Activated naive CD8-positive, alpha-beta T cell treated with anti-CD3 and anti-CD28 coated beads, Interleukin-2, amount 10 ng/mL, durations not matched to agents 7 days and 5 days (primary cell): ENCODE results near the gene PHF20. TPM values are rescaled to one million over a fixed set of nuclear protein-coding genes. Genes with fewer than 3 reads are reported as not detected.
"Not testable (repeated sequence)": the region's sequence is repeated elsewhere in the genome, so short reads cannot be mapped to it uniquely, and the experiment has no call there.

Experiments
- ATAC-seq: fragments of 150-1000 bp; cut with Tn5 transposase; one replicate; pipeline ENCODE4 v1.10.0; 2021; ENCODE audit warnings: low read depth, moderate library complexity
- POLR2A ChIA-PET: fragments of 350-600 bp; sonication (Branson Sonifier 250); formaldehyde crosslinking; loops from one replicate; lab custom pipeline; 2021; ENCODE audit warnings: antibody characterized with exemption; lab: Charles Lee
- DNase-seq: peaks from one replicate; pipeline ENCODE4 v3.0.0; 2021
- H3K27ac Mint-ChIP-seq: one replicate; pipeline ENCODE4 v1.8.0; 2022; ENCODE audit warnings: mild to moderate bottlenecking, mixed read lengths
- H3K27me3 Mint-ChIP-seq: one replicate; pipeline ENCODE4 v1.8.0; 2022; ENCODE audit warnings: mild to moderate bottlenecking, moderate library complexity, mixed read lengths
- H3K36me3 Mint-ChIP-seq: one replicate; pipeline ENCODE4 v1.8.0; 2021; ENCODE audit warnings: mild to moderate bottlenecking, mixed read lengths
- H3K4me1 Mint-ChIP-seq: one replicate; pipeline ENCODE4 v1.8.0; 2021; ENCODE audit warnings: mixed read lengths
- H3K4me3 Mint-ChIP-seq: one replicate; pipeline ENCODE4 v1.8.0; 2022; ENCODE audit warnings: mild to moderate bottlenecking, moderate library complexity, mixed read lengths
- H3K9me3 Mint-ChIP-seq: one replicate; pipeline ENCODE4 v1.8.0; 2021; ENCODE audit warnings: mixed read lengths
- total RNA-seq, 2 experiments: library from RNA; stranded (reverse); gene quantifications; one replicate each; pipeline ENCODE4 v1.2.3, GENCODE V29; 2021

Gene PHF20
- total RNA-seq: 10 to 100 TPM; 61.9 to 69.4 TPM

DNA sequence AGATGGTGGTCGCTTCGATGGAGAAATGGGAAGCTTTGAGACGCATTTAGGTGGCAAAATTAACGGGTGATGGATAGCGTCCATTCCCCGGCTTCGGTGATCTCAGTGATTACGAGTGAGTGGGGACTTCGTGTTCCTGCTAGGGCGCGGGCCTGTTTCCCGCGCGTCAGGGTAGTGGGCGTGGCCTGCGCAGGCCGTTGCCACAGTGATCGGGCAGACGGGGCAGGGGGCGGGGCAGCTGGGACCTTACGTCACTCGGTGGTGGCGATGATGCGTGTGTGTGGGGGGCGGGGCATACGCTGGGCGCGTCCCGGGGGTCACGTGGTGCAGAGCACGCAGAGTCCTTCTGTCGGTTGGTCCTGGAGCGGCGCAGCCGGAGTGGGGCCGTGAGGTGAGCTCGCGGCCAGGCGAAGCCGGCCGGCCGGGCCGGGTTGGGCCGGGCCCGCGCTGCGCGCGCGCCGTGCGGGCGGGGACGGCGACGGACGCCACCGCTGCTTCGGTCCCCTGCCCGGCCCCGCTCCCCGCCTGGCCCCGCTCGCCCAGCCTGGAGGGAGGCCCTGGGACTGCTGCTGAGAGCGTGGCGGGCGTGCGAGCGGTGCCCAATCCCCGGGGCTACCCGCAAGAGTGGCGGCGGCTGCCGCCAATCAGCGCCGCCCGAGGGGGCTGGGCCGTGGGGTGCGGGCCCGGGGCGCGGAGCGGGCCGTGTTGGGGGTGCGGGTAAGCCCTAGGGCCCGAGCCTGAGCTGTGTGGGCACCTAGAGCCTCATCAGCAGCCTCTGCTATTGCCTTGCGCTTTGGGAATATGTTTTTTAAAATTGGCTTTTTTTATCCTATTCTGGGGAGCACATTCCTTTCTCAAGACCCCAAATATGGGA, at the start of gene PHF20:
Gene PHF20 (plus strand): TSS at position 327 of the 874 bp plus-strand sequence. CDS start 29,508 bp downstream, outside the sequence.
- H3K36me3 Mint-ChIP-seq: peaks cover 24% of the 10 kb centered on the region
- H3K9me3 Mint-ChIP-seq: peaks cover 3% of the 10 kb centered on the region
- H3K4me1 Mint-ChIP-seq: peaks cover 54% of the 10 kb centered on the region
- peak within 1 kb of the TSS; percentile 95 for H3K27ac Mint-ChIP-seq
- DNase-seq: peak; percentile 99
- peak within 1 kb of the TSS; percentile 90 for H3K4me3 Mint-ChIP-seq
- POLR2A ChIA-PET: interaction anchor here (0.6 to 11.9 kb wide), 11 partner anchors 11 to 941 kb away, joined by 3 to 437 read pairs (median 3); partner anchors contain the start of genes RBM39 and SCAND1
- no peaks in the 10 kb centered on the region for H3K27me3 Mint-ChIP-seq
- peak; percentile 92 for ATAC-seq

DNA sequence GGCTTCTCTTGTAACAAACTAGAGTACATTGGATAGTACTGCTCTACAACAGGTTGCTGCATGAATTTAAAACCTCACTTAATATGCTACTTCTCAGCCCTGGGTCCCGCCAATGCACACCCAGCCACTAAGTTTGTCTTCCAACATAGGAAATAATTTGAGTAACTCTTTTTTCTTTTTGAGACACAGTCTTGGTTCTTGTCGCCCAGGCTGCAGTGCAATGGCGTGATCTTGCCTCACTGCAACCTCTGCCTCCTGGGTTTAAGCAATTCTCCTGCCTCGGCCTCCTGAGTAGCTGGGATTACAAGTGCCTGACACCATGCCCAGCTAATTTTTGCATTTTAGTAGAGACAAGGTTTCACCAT, 48.6 kb upstream of the PHF20 start:
- POLR2A ChIA-PET: interaction anchor here (1.3 to 1.4 kb wide), 2 partner anchors 16 to 19 kb away, joined by 3 read pairs; partner anchors contain the start of gene RBM39
- peak overlapping the region; percentile 12 for H3K27ac Mint-ChIP-seq
- not testable (repeated sequence) for H3K9me3 Mint-ChIP-seq, H3K27me3 Mint-ChIP-seq, DNase-seq, H3K4me3 Mint-ChIP-seq, ATAC-seq
- H3K36me3 Mint-ChIP-seq: peaks cover 38% of the 10 kb centered on the region
- H3K4me1 Mint-ChIP-seq: peaks cover 19% of the 10 kb centered on the region

DNA sequence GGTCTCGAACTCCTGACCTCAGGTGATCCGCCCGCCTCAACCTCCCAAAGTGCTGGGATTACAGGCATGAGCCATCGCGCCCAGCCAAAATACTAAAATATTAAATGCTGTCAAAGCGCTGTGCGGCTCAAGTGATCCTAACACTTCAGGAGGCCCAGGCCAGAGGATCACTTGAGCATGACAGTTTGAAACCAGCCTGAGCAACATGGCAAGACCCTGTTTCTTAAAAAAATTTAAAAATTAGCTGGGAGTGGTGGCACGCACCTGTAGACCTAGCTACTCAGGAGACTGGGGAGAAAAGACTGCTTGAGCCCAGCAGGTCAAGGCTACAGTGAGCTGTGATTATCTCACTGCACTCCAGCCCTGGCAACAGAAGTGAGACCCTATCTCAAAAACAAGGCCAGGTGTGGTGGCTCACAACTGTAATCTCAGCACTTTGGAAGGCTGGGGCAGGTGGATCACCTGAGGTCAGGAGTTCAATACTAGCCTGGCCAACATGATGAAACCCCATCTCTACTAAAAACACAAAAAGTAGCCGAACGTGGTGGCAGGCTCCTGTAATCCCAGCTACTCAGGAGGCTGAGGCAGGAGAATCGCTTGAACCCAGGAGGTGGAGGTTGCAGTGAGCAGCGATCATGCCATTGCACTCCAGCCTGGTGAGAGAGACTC, 48.0 kb upstream of the PHF20 start:
- not testable (repeated sequence) for H3K27me3 Mint-ChIP-seq, H3K9me3 Mint-ChIP-seq, DNase-seq, H3K27ac Mint-ChIP-seq, ATAC-seq, H3K4me3 Mint-ChIP-seq
- H3K36me3 Mint-ChIP-seq: peaks cover 37% of the 10 kb centered on the region
- POLR2A ChIA-PET: interaction anchor here (0.7 to 1.4 kb wide), 3 partner anchors 16 to 48 kb away, joined by 3 read pairs; partner anchors contain the start of genes PHF20 and RBM39
- peaks cover 19% of the 10 kb centered on the region for H3K4me1 Mint-ChIP-seq

DNA sequence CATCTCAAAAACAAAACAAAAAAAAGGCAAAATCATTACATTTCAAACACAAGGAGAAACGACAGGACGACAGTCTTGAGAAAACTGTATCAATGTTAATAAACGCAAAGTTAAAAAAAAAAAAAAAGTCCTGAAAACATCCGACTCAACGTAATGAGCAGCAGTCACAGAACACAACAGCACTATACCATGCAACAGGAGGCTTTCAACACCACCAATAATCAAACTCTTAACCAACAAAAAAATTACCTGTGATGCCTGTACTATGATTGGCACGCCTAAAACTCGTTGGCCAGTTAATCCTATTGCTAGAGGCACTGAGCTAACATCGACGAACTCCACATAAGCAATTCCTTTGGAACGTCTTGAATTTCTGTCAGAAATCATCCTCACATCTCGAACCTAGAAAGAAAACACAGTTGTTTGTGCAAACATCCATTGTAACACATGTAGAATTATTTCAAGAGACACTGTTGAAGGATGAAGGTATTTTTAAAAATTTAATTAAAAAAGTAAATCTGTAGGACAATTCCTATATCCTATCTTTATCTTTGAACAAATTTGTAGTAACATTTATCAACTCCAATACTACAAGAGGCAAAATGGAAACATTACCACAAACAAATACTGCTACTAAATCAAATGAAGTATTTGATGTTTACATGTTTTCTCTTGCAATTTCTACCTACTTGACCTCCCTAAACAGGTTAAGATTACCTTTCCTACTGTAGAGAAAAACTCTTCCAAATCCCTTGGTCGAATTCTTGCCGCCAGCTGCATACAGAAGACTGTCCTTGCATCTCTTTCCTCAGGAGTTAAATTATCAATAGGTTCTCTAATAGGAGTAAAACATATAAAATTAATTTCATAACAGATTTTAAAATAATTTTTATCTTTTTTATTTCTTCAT, 47.2 kb upstream of the PHF20 start:
- POLR2A ChIA-PET: interaction anchor here (0.7 to 1.4 kb wide), 5 partner anchors 15 to 50 kb away, joined by 3 to 7 read pairs (median 3); partner anchors contain the start of gene RBM39
- H3K27ac Mint-ChIP-seq: no peak overlapping the region
- H3K9me3 Mint-ChIP-seq: no peaks in the 10 kb centered on the region
- H3K4me3 Mint-ChIP-seq: no peak overlapping the region
- no peak for ATAC-seq
- H3K4me1 Mint-ChIP-seq: peaks cover 16% of the 10 kb centered on the region
- H3K36me3 Mint-ChIP-seq: peaks cover 34% of the 10 kb centered on the region
- H3K27me3 Mint-ChIP-seq: no peaks in the 10 kb centered on the region
- no peak for DNase-seq

DNA sequence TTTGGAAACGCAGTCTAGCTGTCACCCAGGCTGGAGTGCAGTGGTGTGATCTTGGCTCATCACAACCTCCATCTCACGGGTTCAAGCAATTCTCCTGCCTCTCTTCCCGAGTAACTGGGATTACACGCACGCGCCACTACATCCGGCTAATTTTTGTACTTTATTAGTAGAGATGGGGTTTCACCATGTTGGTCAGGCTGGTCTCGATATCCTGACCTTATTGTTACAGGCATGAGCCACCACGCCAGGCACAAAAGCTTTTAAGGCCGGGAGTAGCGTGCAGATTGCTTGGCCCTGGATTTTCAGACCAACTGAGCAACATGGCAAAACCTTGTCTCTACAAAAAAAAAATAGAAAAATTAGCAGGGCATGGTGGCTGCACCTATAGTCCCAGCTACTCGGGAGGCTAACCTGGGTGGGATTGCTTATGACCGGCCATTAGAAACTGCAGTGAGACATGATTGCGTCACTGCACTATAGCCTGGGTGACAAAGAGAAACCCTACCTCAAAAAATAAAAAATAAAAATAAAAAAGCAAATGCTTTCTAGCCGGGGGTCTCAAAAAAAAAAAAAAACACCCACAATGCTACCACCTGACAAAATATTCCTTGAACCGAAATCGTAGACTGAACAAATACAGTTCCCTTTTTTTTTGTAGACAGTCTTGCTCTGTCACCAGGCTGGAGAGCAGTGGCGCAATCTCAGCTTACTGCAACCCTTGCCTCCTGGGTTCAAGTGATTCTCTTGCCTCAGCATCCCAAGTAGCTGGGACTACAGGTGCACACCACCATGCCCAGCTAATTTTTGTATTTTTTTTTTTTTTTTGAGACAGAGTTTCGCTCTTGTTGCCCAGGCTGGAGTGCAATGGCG, 44.7 kb upstream of the PHF20 start:
- H3K4me3 Mint-ChIP-seq: no peak overlapping the region
- peaks cover 26% of the 10 kb centered on the region for H3K36me3 Mint-ChIP-seq
- no peak for ATAC-seq
- H3K27ac Mint-ChIP-seq: no peak overlapping the region
- no peaks in the 10 kb centered on the region for H3K9me3 Mint-ChIP-seq
- DNase-seq: no peak
- H3K4me1 Mint-ChIP-seq: peaks cover 19% of the 10 kb centered on the region
- POLR2A ChIA-PET: interaction anchor here (0.7 to 2.8 kb wide), 6 partner anchors 9 to 1452 kb away, joined by 3 to 9 read pairs (median 4); partner anchors contain the start of genes MROH8, RBM39 and RPN2
- H3K27me3 Mint-ChIP-seq: no peaks in the 10 kb centered on the region

DNA sequence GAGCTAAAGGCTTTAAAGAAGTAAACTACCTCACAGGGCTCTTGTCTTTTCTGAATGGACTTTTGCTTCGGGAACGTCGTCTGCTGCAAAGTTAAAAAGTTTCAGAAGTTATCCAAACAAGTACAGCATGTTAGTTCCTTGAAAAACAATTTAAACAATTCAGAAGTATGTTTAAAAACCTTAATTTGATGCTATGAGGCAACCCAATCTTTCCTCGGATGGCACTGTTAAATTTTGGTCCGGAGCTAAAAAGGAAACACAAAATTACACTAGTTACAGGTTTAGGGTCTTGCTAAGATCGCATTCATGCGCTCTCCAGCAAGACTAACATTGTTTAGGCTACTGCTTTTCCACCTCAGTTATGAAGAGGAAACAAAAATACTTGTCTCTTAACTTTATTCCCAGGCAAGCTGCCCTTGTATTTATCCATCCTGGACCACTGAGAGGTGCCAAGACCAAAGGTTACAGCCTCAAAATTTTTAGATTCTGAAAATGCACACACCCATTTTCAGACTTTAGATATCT, 42.5 kb upstream of the PHF20 start:
- POLR2A ChIA-PET: interaction anchor here (0.6 to 1.9 kb wide), 5 partner anchors 10 to 84 kb away, joined by 3 to 7 read pairs (median 4); partner anchors contain the start of gene RBM39
- Mint-ChIP-seq H3K9me3 (no peaks in the 10 kb centered on the region), H3K4me1 (peaks cover 23% of the 10 kb centered on the region), H3K27me3 (no peaks in the 10 kb centered on the region), H3K36me3 (peaks cover 32% of the 10 kb centered on the region), H3K27ac (no peak overlapping the region), H3K4me3 (no peak overlapping the region)
- no peak for ATAC-seq
- DNase-seq: no peak

DNA sequence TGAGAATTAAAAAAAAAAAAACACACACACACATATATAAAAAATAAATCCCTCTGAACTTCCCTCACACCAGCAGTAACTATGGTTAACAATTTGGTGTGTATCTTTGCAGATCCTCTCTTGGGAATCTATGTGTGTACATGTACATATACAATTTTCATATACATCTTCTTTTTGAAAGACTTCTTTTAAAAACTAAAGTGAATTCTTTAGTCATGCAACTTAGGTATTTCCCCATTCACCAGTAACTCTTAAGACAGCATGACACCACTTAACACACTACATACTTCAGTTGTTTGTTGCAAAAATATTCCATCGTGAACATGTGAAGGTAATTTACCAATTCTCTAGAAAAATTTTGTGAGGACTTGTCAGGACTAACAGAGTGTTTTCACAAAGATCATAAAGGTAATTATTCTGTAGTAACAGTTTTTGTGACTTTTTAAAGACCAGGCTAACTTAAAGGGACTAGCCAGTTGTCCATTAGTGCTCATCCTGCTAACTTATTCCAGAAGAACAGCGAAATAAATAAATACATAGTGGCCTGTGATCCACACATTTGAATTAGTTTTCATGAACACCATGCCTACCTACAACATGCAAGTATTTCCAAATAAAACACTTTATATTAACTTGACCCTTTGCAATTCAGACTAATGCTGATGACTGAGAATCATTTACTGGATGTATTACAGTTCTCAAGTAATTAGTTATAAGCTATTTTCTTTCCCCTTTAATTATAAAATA, 41.8 kb upstream of the PHF20 start:
- POLR2A ChIA-PET: interaction anchor here (0.9 to 1.9 kb wide), 6 partner anchors 10 to 31 kb away, joined by 3 to 7 read pairs (median 4); partner anchors contain the start of genes NFS1, RBM39 and ROMO1
- Mint-ChIP-seq H3K9me3 (no peaks in the 10 kb centered on the region), H3K36me3 (peaks cover 30% of the 10 kb centered on the region), H3K27ac (no peak overlapping the region), H3K27me3 (no peaks in the 10 kb centered on the region), H3K4me3 (no peak overlapping the region), H3K4me1 (peaks cover 23% of the 10 kb centered on the region)
- DNase-seq (no peak), ATAC-seq (no peak)

GRCh38 chr20:35730583-35731468, 41.0 kb upstream of the PHF20 start:
- no peak overlapping the region for H3K27ac Mint-ChIP-seq
- no peak for DNase-seq
- POLR2A ChIA-PET: interaction anchor here (1.2 to 1.9 kb wide), 5 partner anchors 12 to 31 kb away, joined by 3 to 7 read pairs (median 3); partner anchors contain the start of genes NFS1, RBM39 and ROMO1

GRCh38 chr20:35731469-35731788, 40.4 kb upstream of the PHF20 start:
- Mint-ChIP-seq H3K36me3 (peaks cover 36% of the 10 kb centered on the region), H3K27ac (no peak overlapping the region), H3K4me1 (peaks cover 30% of the 10 kb centered on the region), H3K9me3 (no peaks in the 10 kb centered on the region), H3K4me3 (no peak overlapping the region), H3K27me3 (no peaks in the 10 kb centered on the region)
- POLR2A ChIA-PET: interaction anchor here (1.2 to 1.9 kb wide), 4 partner anchors 11 to 32 kb away, joined by 3 to 7 read pairs (median 4); partner anchors contain the start of genes NFS1, RBM39 and ROMO1
- ATAC-seq: no peak
- no peak for DNase-seq

More at GRCh38 chr20:35730583-35731468, 41.0 kb upstream of the PHF20 start:
- Mint-ChIP-seq H3K9me3 (no peaks in the 10 kb centered on the region), H3K27me3 (no peaks in the 10 kb centered on the region), H3K4me1 (peaks cover 25% of the 10 kb centered on the region), H3K4me3 (no peak overlapping the region), H3K36me3 (peaks cover 29% of the 10 kb centered on the region)
- ATAC-seq: no peak
